CD8-positive, alpha-beta memory T cell (primary cell): Measurements from ENCODE around the gene ZNF182. TPM values are rescaled to one million over a fixed set of nuclear protein-coding genes. Genes with fewer than 3 reads are reported as not detected.
A peak's percentile ranks its signal among the peaks of the same experiment; 100 is the strongest.
"Not testable (repeated sequence)": the region's sequence is repeated elsewhere in the genome, so short reads cannot be mapped to it uniquely, and the experiment has no call there.

Source experiments
- CTCF ChIA-PET: fragments of 350-600 bp; sonication (Branson Sonifier 250); formaldehyde crosslinking; loops from one replicate; lab custom pipeline; 2021; ENCODE audit warnings: antibody characterized with exemption; lab: Charles Lee
- POLR2A ChIA-PET: fragments of 350-600 bp; sonication (Branson Sonifier 250); formaldehyde crosslinking; loops from one replicate; lab custom pipeline; 2021; ENCODE audit warnings: antibody characterized with exemption; lab: Charles Lee
- DNase-seq, 5 donors: peaks; one replicate each; pipeline versions ENCODE4 v3.0.0 to v3.0.0-alpha.2; 2020 to 2022; ENCODE audit warnings: mixed read lengths in 1 of 5
- H3K27ac ChIP-seq: one replicate; pipeline ENCODE4 v1.7.0; 2013; ENCODE audit warnings: low read depth, mild to moderate bottlenecking, low read length, moderate library complexity
- H3K27me3 ChIP-seq: 2 replicates; pipeline ENCODE4 v1.7.0; 2013; ENCODE audit warnings: low read length, mild to moderate bottlenecking; ENCODE audit not compliant: insufficient read depth, poor library complexity, severe bottlenecking
- H3K36me3 ChIP-seq: 2 replicates; pipeline ENCODE4 v1.7.0; 2013; ENCODE audit warnings: mild to moderate bottlenecking, low read length, moderate library complexity; ENCODE audit not compliant: insufficient read depth
- H3K4me1 ChIP-seq: 2 replicates; pipeline ENCODE4 v1.7.0; 2013; ENCODE audit warnings: mild to moderate bottlenecking, low read length, moderate library complexity; ENCODE audit not compliant: insufficient read depth
- H3K4me3 ChIP-seq: 2 replicates; pipeline ENCODE4 v1.7.0; 2013; ENCODE audit warnings: mild to moderate bottlenecking, low read length
- H3K9me3 ChIP-seq: 2 replicates; pipeline ENCODE4 v1.7.0; 2013; ENCODE audit warnings: mild to moderate bottlenecking, low read length
- H3K27ac Mint-ChIP-seq, 8 donors: one replicate each; pipeline ENCODE4 v1.8.0; 2020 to 2021; ENCODE audit warnings: mixed read lengths in 8 of 8, mild to moderate bottlenecking in 6 of 8, inconsistent platforms in 3 of 8, moderate library complexity in 3 of 8
- H3K27me3 Mint-ChIP-seq, 2 donors: one replicate each; pipeline ENCODE4 v1.8.0; 2020 to 2021; ENCODE audit warnings: mixed read lengths in 2 of 2, mild to moderate bottlenecking in 1 of 2, moderate library complexity in 1 of 2
- H3K36me3 Mint-ChIP-seq, 3 donors: one replicate each; pipeline ENCODE4 v1.8.0; 2020 to 2021; ENCODE audit warnings: mixed read lengths in 3 of 3, inconsistent platforms in 1 of 3, mild to moderate bottlenecking in 1 of 3
- H3K4me1 Mint-ChIP-seq, 3 donors: one replicate each; pipeline ENCODE4 v1.8.0; 2020 to 2021; ENCODE audit warnings: mixed read lengths in 3 of 3, inconsistent platforms in 1 of 3, mild to moderate bottlenecking in 1 of 3
- H3K4me3 Mint-ChIP-seq, 7 donors: one replicate each; pipeline ENCODE4 v1.8.0; 2020 to 2021; ENCODE audit warnings: mixed read lengths in 7 of 7, mild to moderate bottlenecking in 6 of 7, moderate library complexity in 4 of 7, inconsistent platforms in 2 of 7
- H3K9me3 Mint-ChIP-seq, 5 donors: one replicate each; pipeline ENCODE4 v1.8.0; 2020 to 2022; ENCODE audit warnings: mixed read lengths in 5 of 5, mild to moderate bottlenecking in 3 of 5, moderate library complexity in 2 of 5, inconsistent platforms in 1 of 5
- polyA plus RNA-seq: library from polyadenylated mRNA; unstranded; fragments of 300-500 nt; fragmentation: Illumina TruSeq; gene quantifications from one replicate; pipeline ENCODE4 v1.2.3, GENCODE V29; 2021
- total RNA-seq, 2 experiments: library from RNA; stranded (reverse); gene quantifications; one replicate each; pipeline ENCODE4 v1.2.3, GENCODE V29; 2021

The ZNF182 gene
- total RNA-seq (1 to 10 TPM; 6.9 TPM), polyA plus RNA-seq (6.5 TPM)

DNA sequence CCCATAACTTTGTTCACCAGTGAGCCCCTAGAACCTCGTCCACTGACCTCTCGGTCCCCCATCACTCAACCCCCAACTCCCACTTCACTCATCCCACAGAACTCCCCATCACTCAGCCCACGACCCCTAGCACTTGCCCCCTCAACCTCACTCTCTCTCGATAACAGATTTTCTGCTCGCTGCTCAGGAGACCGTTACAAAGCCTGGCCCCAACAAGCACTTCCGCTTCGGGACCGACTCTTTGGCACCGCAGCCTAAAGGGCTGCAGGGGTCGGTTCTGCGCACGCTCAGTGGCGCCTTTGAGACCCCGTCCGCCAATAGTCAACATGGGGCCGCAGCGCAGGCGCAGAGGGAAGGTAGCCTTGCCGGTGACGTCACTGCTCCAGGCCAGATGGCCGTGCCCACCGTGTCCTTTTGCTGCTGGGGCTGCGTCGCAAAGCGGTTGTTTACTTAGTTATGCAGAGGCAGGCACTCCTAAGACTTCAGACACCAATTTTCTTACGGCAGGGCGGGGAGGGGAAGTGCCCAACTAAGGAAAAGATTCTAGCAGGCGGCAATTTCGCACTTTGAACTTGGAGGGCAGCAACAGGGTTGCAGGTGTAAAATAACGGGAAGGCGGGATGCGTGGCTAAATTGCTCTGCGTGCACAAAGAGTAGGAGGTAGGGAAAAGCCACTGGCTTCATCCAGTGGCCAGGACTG, at the start of gene ZNF182:
Gene ZNF182, minus strand, starts transcription at position 232 of the 700 bp plus-strand sequence. CDS start 1,380 bp downstream, outside the sequence.
- H3K4me1 ChIP-seq = peaks cover 6% of the 10 kb centered on the region

DNA sequence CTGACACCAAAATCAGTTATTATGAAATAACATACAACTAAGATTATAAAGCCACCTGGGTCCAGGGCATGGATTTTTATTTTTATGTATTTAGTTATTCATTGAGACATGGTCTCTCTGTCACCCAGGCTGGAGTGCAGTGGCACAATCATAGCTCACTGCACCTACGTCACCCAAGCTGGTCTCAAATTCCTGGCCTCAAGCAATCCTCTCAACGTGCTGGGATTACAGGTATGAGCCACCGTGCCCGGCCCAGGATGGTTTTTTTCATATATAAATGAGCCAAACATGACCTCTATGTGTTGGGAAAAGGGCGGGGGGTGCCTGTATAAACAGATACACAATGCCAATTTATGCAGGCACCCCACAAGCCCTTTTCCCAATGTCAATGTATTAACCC, 43.1 kb upstream of the ZNF182 start:
- H3K4me1 ChIP-seq = no peaks in the 10 kb centered on the region
- peaks cover 0 to 11% (median 0%) of the 10 kb centered on the region in 3 donors for H3K36me3 Mint-ChIP-seq
- POLR2A ChIA-PET = no interaction called here
- CTCF ChIA-PET = no interaction called here
- no peaks in the 10 kb centered on the region for H3K4me1 Mint-ChIP-seq
- DNase-seq = no peak
- no peaks in the 10 kb centered on the region for H3K36me3 ChIP-seq
- H3K27ac Mint-ChIP-seq = no peak overlapping the region
- no peaks in the 10 kb centered on the region for H3K9me3 Mint-ChIP-seq
- no peak overlapping the region for H3K27ac ChIP-seq
- H3K4me3 ChIP-seq = no peak overlapping the region
- H3K9me3 ChIP-seq = no peaks in the 10 kb centered on the region
- H3K27me3 Mint-ChIP-seq = peaks cover 0 to 1% of the 10 kb centered on the region in 2 donors
- H3K4me3 Mint-ChIP-seq = no peak overlapping the region
- no peaks in the 10 kb centered on the region for H3K27me3 ChIP-seq

More for the DNA sequence above, at the start of gene ZNF182:
- H3K27ac Mint-ChIP-seq = peak within 1 kb of the TSS; percentile 77 to 100 (median 96)
- H3K9me3 Mint-ChIP-seq = no peaks in the 10 kb centered on the region
- peak within 1 kb of the TSS; percentile 77 for H3K4me3 ChIP-seq
- no peaks in the 10 kb centered on the region for H3K27me3 ChIP-seq
- no peaks in the 10 kb centered on the region for H3K36me3 ChIP-seq
- H3K4me1 Mint-ChIP-seq = peaks cover 23 to 38% (median 32%) of the 10 kb centered on the region in 3 donors
- peak within 1 kb of the TSS; percentile 89 to 99 (median 96) for H3K4me3 Mint-ChIP-seq
- ChIA-PET POLR2A (no interaction called here), CTCF (no interaction called here)
- no peaks in the 10 kb centered on the region for H3K9me3 ChIP-seq
- peaks cover 0 to 4% of the 10 kb centered on the region in 2 donors for H3K27me3 Mint-ChIP-seq
- peak; percentile 88 to 96 (median 90) for DNase-seq
- peak within 1 kb of the TSS; percentile 76 for H3K27ac ChIP-seq
- H3K36me3 Mint-ChIP-seq = peaks cover 0 to 25% (median 2%) of the 10 kb centered on the region in 3 donors

- H3K27ac ChIP-seq = no peak overlapping the region
- Mint-ChIP-seq H3K9me3 (no peaks in the 10 kb centered on the region), H3K4me1 (no peaks in the 10 kb centered on the region), H3K27ac (no peak overlapping the region), H3K4me3 (no peak overlapping the region), H3K27me3 (peaks cover 0 to 1% of the 10 kb centered on the region in 2 donors), H3K36me3 (peaks cover 0 to 12% (median 0%) of the 10 kb centered on the region in 3 donors)
- DNase-seq = no peak
- no peak overlapping the region for H3K4me3 ChIP-seq
- no peaks in the 10 kb centered on the region for H3K9me3 ChIP-seq
- no peaks in the 10 kb centered on the region for H3K4me1 ChIP-seq
- POLR2A ChIA-PET = no interaction called here
- H3K36me3 ChIP-seq = no peaks in the 10 kb centered on the region
- CTCF ChIA-PET = no interaction called here
- no peaks in the 10 kb centered on the region for H3K27me3 ChIP-seq
Measured at GRCh38 chrX:48045410-48046311, 41.9 kb upstream of the ZNF182 start.

DNA sequence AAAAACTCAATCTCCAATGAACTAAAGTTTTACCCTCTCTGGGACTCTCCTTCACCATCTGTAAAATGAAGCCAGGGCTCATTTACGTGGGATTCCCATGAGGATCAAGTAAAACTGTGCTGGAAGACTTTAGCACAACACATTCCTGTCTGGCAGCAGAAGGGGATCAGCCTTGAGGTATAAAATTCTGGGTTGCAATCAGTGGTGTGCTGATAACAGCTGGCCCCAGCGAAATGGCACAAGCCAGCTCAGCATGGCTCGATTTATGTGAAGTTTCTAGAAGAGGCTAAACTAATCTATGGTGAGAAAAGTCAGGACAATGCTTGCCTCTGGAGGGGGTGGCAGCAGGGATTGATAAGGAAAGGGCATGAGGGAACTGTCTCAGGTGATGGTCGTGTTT, 39.3 kb upstream of the ZNF182 start:
- POLR2A ChIA-PET = no interaction called here
- no peaks in the 10 kb centered on the region for H3K9me3 ChIP-seq

GRCh38 chrX:48035891-48036290, 32.1 kb upstream of the ZNF182 start:
- ChIA-PET CTCF (no interaction called here), POLR2A (no interaction called here)
- Mint-ChIP-seq H3K4me1 (no peaks in the 10 kb centered on the region), H3K4me3 (no peak overlapping the region), H3K27me3 (peaks cover 0 to 2% of the 10 kb centered on the region in 2 donors), H3K9me3 (no peaks in the 10 kb centered on the region), H3K36me3 (peaks cover 0 to 5% (median 0%) of the 10 kb centered on the region in 3 donors), H3K27ac (no peak overlapping the region)
- Histone ChIP-seq H3K4me3 (no peak overlapping the region), H3K27me3 (no peaks in the 10 kb centered on the region), H3K9me3 (no peaks in the 10 kb centered on the region), H3K27ac (no peak overlapping the region), H3K36me3 (no peaks in the 10 kb centered on the region), H3K4me1 (no peaks in the 10 kb centered on the region)
- DNase-seq = no peak

More for the DNA sequence above, 39.3 kb upstream of the ZNF182 start:
- H3K27me3 ChIP-seq = no peaks in the 10 kb centered on the region
- peaks cover 0 to 12% (median 0%) of the 10 kb centered on the region in 3 donors for H3K36me3 Mint-ChIP-seq
- H3K27me3 Mint-ChIP-seq = peaks cover 0 to 1% of the 10 kb centered on the region in 2 donors
- no peak for DNase-seq
- H3K9me3 Mint-ChIP-seq = no peaks in the 10 kb centered on the region
- CTCF ChIA-PET = no interaction called here
- no peaks in the 10 kb centered on the region for H3K36me3 ChIP-seq
- H3K4me3 ChIP-seq = no peak overlapping the region
- H3K4me3 Mint-ChIP-seq = no peak overlapping the region
- no peaks in the 10 kb centered on the region for H3K4me1 ChIP-seq
- H3K4me1 Mint-ChIP-seq = no peaks in the 10 kb centered on the region
- no peak overlapping the region for H3K27ac Mint-ChIP-seq
- H3K27ac ChIP-seq = no peak overlapping the region

DNA sequence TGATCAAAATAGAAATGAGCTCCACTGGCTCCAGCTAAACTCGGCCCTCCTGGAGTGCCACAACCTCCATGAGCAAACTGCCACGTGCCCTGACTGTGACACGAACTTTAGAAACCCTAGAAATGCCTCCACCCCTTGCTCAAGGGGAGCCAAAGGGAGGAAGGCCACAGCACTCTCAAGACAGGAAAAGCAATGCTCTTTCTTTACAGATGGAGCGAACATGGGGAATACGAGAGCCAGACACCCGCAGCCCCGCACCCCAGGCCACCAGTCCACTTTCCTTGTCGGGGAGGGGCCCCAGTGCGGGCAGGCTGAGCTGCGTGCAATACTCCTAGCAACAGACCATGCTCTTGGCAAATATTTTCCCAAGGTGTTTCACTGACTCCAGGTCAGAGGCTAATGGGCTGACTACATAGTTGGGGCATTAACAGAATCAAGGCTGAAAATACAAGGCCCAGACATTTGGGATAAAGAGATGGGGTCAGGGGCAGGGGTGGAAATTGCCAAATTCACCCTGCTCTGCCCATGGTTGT, 26.9 kb upstream of the ZNF182 start:
- DNase-seq, H3K4me1 ChIP-seq, H3K9me3 Mint-ChIP-seq, POLR2A ChIA-PET, H3K27ac ChIP-seq, H3K4me1 Mint-ChIP-seq, H3K4me3 ChIP-seq, H3K9me3 ChIP-seq, H3K27ac Mint-ChIP-seq, H3K36me3 ChIP-seq, H3K27me3 Mint-ChIP-seq, H3K27me3 ChIP-seq, H3K4me3 Mint-ChIP-seq, H3K36me3 Mint-ChIP-seq: not testable (repeated sequence)
- CTCF ChIA-PET = interaction anchor here (2.3 kb wide), 1 partner anchor 72 kb away, joined by 6 read pairs; no protein-coding TSS in a partner anchor

GRCh38 chrX:48030237-48030636, 26.4 kb upstream of the ZNF182 start:
- H3K4me1 Mint-ChIP-seq = peaks cover 4 to 10% (median 5%) of the 10 kb centered on the region in 3 donors
- H3K4me3 Mint-ChIP-seq = no peak overlapping the region
- no peaks in the 10 kb centered on the region for H3K4me1 ChIP-seq
- POLR2A ChIA-PET = no interaction called here
- H3K27me3 Mint-ChIP-seq = peaks cover 0 to 5% of the 10 kb centered on the region in 2 donors
- DNase-seq = no peak
- CTCF ChIA-PET = interaction anchor here (2.3 kb wide), 1 partner anchor 71 kb away, joined by 6 read pairs; no protein-coding TSS in a partner anchor
- H3K27ac Mint-ChIP-seq = no peak overlapping the region
- H3K36me3 Mint-ChIP-seq = peaks cover 0 to 2% (median 0%) of the 10 kb centered on the region in 3 donors
- no peak overlapping the region for H3K4me3 ChIP-seq
- H3K9me3 Mint-ChIP-seq = no peaks in the 10 kb centered on the region
- H3K27me3 ChIP-seq = no peaks in the 10 kb centered on the region
- no peak overlapping the region for H3K27ac ChIP-seq
- H3K9me3 ChIP-seq = no peaks in the 10 kb centered on the region
- H3K36me3 ChIP-seq = no peaks in the 10 kb centered on the region
